ENCODE results near the gene SEMA6B.
"Not testable (repeated sequence)": the region's sequence is repeated elsewhere in the genome, so short reads cannot be mapped to it uniquely, and the experiment has no call there.

SEMA6B gene

GRCh38 chr19:4559569-4559968, at the start of gene SEMA6B:
Gene SEMA6B, minus strand, starts transcription at chr19:4559684. Its CDS starts 1,227 bp downstream, at chr19:4558457.
- no peak for DNase-seq

GRCh38 chr19:4606921-4607678, 47.6 kb upstream of the SEMA6B start:
- peak; percentile 81 for DNase-seq

GRCh38 chr19:4606181-4606580, 46.7 kb upstream of the SEMA6B start:
- no peak for DNase-seq

GRCh38 chr19:4604912-4605311, 45.4 kb upstream of the SEMA6B start:
- no peak for DNase-seq

- DNase-seq: no peak
These were observed 43.4 kb upstream of the SEMA6B start for GRCh38 chr19:4602915-4603314.

- DNase-seq: no peak
These were observed 42.8 kb upstream of the SEMA6B start for GRCh38 chr19:4602173-4602788.

GRCh38 chr19:4600893-4601292, 41.4 kb upstream of the SEMA6B start:
- DNase-seq: no peak

GRCh38 chr19:4600082-4600481, 40.6 kb upstream of the SEMA6B start:
- no peak for DNase-seq

GRCh38 chr19:4598712-4599111, 39.2 kb upstream of the SEMA6B start:
- DNase-seq: no peak

- no peak for DNase-seq
These were observed 38.6 kb upstream of the SEMA6B start for GRCh38 chr19:4597975-4598671.

GRCh38 chr19:4597278-4597974, 37.9 kb upstream of the SEMA6B start:
- no peak for DNase-seq

GRCh38 chr19:4596033-4596904, 36.8 kb upstream of the SEMA6B start:
- no peak for DNase-seq

- DNase-seq: not testable (repeated sequence)
These were observed 35.7 kb upstream of the SEMA6B start for GRCh38 chr19:4595158-4595557.

- no peak for DNase-seq
These were observed 34.7 kb upstream of the SEMA6B start for GRCh38 chr19:4594201-4594600.

GRCh38 chr19:4593409-4593851, 33.9 kb upstream of the SEMA6B start:
- no peak for DNase-seq

- no peak for DNase-seq
These were observed 33.0 kb upstream of the SEMA6B start for GRCh38 chr19:4592445-4592844.

GRCh38 chr19:4591320-4591719, 31.8 kb upstream of the SEMA6B start:
- DNase-seq: no peak

GRCh38 chr19:4590559-4590958, 31.1 kb upstream of the SEMA6B start:
- DNase-seq: no peak

- DNase-seq: no peak
These were observed 30.3 kb upstream of the SEMA6B start for GRCh38 chr19:4589579-4590410.

GRCh38 chr19:4588291-4588761, 28.8 kb upstream of the SEMA6B start:
- DNase-seq: no peak

GRCh38 chr19:4587527-4587926, 28.0 kb upstream of the SEMA6B start:
- DNase-seq: no peak

Measured in NCI-H2107 (cell line).